IPS-18c (cell line): ENCODE measurements around the gene CLDN6.
A peak's percentile ranks its signal among the peaks of the same experiment; 100 is the strongest.

Experiments used
- H3K4me3 ChIP-seq: 2 replicates; pipeline ENCODE4 v1.7.0; 2013; ENCODE audit warnings: low read depth, mild to moderate bottlenecking, low read length, moderate library complexity; ENCODE audit not compliant: insufficient read depth
- H3K9me3 ChIP-seq: one replicate; pipeline ENCODE4 v1.6.1; 2013; ENCODE audit warnings: mild to moderate bottlenecking, low read length, moderate library complexity; ENCODE audit not compliant: control insufficient read depth, insufficient read depth

The CLDN6 gene

DNA sequence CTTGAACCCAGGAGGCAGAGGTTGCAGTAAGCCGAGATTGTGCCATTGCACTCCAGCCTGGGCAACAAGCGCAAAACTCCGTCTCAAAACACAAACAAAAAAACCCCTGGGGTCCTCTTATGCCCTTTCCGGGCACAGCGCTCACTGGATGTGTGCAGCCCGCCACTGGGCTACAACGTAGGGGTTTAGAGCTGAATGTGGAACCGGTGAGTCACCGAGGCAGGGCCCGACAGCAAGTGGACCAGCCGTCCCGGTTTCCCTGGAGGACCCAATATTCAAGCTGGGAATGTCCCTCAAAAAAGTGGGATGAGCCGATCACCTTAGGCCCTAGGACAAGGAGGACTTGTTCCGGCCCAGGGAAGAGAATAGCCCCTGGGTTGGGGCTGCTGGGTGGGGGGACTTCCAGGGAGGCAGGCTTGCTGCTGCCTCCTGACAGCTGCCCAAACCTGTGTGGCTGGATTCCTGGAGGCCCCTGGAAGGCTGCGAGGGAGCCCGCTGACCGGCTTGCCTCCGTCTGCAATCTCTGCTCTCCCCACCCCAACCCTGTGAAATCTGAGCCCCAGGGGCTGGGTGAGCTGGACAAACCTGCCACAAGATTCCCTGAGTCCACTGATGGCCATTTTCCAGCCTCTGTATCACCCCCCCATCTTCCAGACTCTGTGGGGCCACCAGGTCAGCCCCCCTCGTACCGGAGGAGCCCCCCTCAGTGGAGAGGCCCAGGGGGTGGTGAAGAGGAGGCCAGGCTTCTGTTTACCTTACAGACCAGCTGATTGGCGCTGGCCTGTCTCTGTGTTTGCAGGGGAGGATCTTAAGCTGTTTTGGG is 8.2 kb downstream of the CLDN6 start:
- no peaks in the 10 kb centered on the region for H3K9me3 ChIP-seq
- peak overlapping the region; percentile 29; the same call in 1 of the 2 replicates for H3K4me3 ChIP-seq

DNA sequence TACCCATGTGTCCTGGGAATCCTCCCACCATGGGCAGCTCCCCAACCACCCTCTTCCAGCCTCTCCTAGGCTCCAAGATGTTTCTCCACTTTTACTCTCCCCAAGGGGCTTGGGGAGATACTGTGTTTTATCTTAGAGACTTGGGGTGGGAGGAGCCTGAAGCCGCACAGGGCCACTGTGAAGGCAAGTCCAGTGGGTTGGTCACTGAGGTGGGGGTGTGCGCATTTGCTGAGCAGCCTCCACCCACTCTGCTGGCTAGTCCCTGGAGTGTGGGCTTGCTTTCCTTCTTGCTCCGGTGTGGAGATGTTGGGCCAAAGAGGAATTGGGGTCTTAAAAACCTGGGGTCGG is 9.3 kb downstream of the CLDN6 start:
- Histone ChIP-seq H3K4me3 (no peak overlapping the region; the same call in 1 of the 2 replicates), H3K9me3 (no peaks in the 10 kb centered on the region)

DNA sequence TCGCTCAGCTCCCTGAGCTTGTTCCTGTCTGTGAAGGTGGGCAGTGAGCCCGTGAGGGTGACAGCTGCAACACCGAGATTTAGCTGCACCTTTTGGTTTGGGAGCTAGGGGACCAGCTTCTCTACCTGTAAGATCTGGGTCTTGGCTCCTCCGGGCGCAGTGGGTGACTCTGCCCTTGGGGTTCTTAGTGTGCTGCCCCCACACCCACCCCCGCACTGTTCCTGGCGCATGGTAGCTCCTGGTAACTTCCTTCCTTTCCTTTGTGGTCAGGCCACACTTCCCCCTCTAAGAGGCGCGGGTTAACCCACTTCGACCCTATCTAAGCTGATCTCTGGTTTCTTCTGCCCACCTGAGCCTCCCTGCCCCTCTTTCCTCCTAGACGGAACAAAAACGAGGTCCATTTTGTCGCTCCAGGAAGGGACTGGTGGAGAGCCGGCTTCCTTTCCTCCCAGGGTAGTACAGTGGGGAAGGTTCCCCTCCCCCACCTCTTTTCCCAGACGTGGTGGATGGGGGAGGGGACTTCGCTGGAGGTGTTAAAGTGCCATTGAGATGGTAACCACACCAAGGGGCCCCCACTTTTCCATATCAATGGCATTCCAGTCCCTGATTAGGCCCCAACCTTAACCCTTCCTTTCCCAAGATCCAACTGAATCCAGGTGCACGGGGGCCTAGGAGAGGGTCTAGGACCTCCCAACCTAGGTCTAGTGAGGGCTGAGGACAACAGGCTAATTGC is 9.9 kb downstream of the CLDN6 start:
- Histone ChIP-seq H3K9me3 (no peaks in the 10 kb centered on the region), H3K4me3 (peak overlapping the region; percentile 37)

- Histone ChIP-seq H3K9me3 (no peaks in the 10 kb centered on the region), H3K4me3 (peak overlapping the region; percentile 37)
Observed at GRCh38 chr16:3007059-3007956, 10.7 kb downstream of the CLDN6 start.

DNA sequence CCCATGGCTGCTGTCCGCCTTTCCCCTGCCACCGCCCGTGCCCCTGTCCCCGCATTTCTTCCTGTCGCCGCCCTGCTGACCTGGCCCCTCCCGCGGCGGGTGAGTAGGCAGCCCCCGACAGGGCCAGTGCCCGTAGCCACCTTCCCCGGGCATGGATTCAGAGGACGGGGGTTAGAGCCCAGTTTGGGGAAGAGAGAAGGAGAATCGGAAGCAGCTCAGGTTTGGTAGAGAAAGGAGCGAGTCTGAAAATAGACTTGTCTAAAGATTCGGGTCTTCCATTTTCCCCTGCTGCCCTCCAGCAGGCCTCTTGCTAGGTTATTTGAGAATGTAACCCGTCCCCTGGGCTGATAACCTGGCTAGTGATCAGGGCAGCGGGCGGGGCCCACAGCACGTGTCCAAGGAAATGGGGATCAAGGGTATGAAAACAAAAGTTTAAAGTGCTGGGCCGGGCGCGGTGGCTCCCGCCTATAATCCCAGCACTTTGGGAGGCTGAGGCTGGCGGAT is 13.2 kb downstream of the CLDN6 start:
- H3K4me3 ChIP-seq = peak overlapping the region; percentile 49; the same call in 1 of the 2 replicates
- no peaks in the 10 kb centered on the region for H3K9me3 ChIP-seq

DNA sequence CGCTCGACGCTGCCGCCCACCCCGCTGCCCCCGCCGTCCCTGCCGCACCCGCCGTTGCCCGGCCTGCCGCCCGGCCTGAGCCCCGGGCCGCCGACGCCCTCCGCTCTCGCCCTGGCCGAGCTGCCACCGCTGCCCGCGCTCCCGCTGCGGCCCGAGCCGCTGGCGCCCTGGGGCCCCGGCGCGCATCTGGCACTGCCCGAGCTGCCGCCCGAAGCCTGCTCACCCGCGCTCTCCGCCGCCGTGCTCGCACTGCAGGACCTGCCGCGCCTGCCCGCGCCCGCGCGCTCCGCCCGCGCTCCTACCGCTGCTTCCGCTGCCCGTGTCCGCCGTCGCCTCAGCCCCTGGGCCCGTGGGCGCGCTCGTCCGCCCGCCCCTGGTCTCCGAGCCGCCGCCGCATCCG is 13.7 kb downstream of the CLDN6 start:
- H3K4me3 ChIP-seq = no peak overlapping the region

GRCh38 chr16:3003582-3004270 is 14.3 kb downstream of the CLDN6 start:
- no peaks in the 10 kb centered on the region for H3K9me3 ChIP-seq
- no peak overlapping the region for H3K4me3 ChIP-seq

More for the DNA sequence above, 13.7 kb downstream of the CLDN6 start:
- no peaks in the 10 kb centered on the region for H3K9me3 ChIP-seq

- H3K9me3 ChIP-seq = no peaks in the 10 kb centered on the region
Observed at GRCh38 chr16:3001316-3001715, 16.7 kb downstream of the CLDN6 start.

GRCh38 chr16:3000540-3000939 is 17.4 kb downstream of the CLDN6 start:
- no peaks in the 10 kb centered on the region for H3K9me3 ChIP-seq
- no peak overlapping the region for H3K4me3 ChIP-seq

More at GRCh38 chr16:3001316-3001715, 16.7 kb downstream of the CLDN6 start:
- H3K4me3 ChIP-seq = no peak overlapping the region

GRCh38 chr16:2999929-3000328 is 18.1 kb downstream of the CLDN6 start:
- Histone ChIP-seq H3K4me3 (no peak overlapping the region), H3K9me3 (no peaks in the 10 kb centered on the region)

GRCh38 chr16:2996298-2996697 is 21.7 kb downstream of the CLDN6 start:
- H3K9me3 ChIP-seq = no peaks in the 10 kb centered on the region
- H3K4me3 ChIP-seq = no peak overlapping the region

- no peak overlapping the region for H3K4me3 ChIP-seq
- H3K9me3 ChIP-seq = no peaks in the 10 kb centered on the region
Observed at GRCh38 chr16:2992383-2993081, 25.5 kb downstream of the CLDN6 start.

DNA sequence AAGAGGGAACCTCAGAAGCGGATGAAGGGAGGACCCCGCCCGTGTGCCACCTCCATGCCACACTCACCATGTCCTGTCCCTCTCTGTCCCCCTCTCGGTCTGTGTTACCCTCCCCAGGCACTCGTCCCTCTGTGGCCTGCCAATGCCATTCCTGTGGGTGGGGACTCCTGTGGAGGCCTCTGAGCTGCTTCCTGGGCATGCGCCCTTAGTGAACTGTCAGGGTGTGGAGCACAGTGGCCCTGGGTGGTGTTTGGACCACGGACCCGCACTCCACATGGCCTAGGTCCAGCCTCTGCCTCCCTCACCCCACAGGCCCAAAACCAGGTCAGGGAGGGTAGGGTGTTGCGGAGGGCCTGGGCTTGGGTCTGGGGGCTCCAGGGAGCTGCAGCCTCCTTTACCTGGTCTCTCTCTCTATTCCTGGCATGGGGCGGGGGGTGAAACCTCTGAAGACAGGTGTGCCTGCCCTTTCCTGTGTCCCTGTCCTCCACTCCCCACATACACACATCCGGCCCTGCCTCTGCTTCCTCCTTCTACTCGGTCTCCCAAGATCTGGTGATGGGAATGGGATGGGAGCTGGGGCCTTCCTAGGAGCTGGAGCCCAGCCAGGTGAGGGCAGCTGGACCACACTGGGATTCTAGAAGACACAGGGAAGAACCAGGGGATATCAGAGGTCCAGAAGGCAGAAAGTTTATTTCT is 26.3 kb downstream of the CLDN6 start:
- no peak overlapping the region for H3K4me3 ChIP-seq
- no peaks in the 10 kb centered on the region for H3K9me3 ChIP-seq

GRCh38 chr16:2990891-2991290 is 27.1 kb downstream of the CLDN6 start:
- no peak overlapping the region for H3K4me3 ChIP-seq
- H3K9me3 ChIP-seq = no peaks in the 10 kb centered on the region

DNA sequence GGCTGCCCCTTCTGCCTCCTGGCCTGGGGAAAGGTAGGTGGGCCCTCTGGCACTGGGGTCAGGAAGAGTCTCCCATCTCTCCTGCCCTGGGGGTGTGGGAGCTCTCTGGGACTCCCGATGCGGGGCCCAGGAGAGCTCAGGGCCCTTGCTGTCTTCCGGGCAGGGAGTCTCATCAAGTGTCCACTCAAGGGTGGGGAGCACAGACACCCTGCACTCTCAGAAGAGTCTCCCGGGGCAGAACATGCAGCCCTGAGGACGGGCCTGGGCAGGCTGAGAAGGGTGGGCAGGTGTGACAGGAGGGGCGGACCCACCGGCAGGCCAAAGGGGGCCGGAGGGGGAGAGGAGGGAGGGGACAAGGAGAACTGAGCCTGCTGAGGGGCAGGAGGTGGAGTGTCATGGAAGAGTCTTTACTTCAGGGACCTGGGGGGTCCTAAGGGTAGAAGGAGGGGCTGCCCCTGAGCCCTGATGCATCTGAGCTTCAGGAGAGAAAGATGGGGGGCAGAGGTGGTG is 29.3 kb downstream of the CLDN6 start:
- H3K4me3 ChIP-seq = no peak overlapping the region
- H3K9me3 ChIP-seq = no peaks in the 10 kb centered on the region

- no peaks in the 10 kb centered on the region for H3K9me3 ChIP-seq
- no peak overlapping the region for H3K4me3 ChIP-seq
Observed at GRCh38 chr16:2987833-2988232, 30.1 kb downstream of the CLDN6 start.
